ENCODE data around the gene TOMM20L.

The TOMM20L gene

GRCh38 chr14:58397156-58397555 is 1.4 kb downstream of the TOMM20L start:
- peaks cover 3% of the 10 kb centered on the region for H3K36me3 Mint-ChIP-seq (ENCODE audit: low read depth)
- H3K27ac Mint-ChIP-seq: no peak overlapping the region
- H3K9me3 Mint-ChIP-seq: no peaks in the 10 kb centered on the region
- no peaks in the 10 kb centered on the region for H3K27me3 Mint-ChIP-seq (ENCODE audit: low read depth)
- peaks cover 4% of the 10 kb centered on the region for H3K4me1 Mint-ChIP-seq
- no peak for TF ChIP-seq CTCF (IDR thresholded peaks at IDR 0.05; ENCODE audit: unreplicated experiment in 3 of 3)
- peak overlapping the region in 2 of 3 experiments; percentile 55 to 63 for H3K4me3 Mint-ChIP-seq

- Mint-ChIP-seq H3K36me3 (ENCODE audit: low read depth) (peaks cover 3% of the 10 kb centered on the region), H3K27ac (no peak overlapping the region), H3K27me3 (ENCODE audit: low read depth) (no peaks in the 10 kb centered on the region), H3K4me1 (peaks cover 4% of the 10 kb centered on the region), H3K9me3 (no peaks in the 10 kb centered on the region), H3K4me3 (no peak overlapping the region)
- TF ChIP-seq CTCF (IDR thresholded peaks at IDR 0.05; ENCODE audit: unreplicated experiment in 3 of 3): no peak
These were observed 2.8 kb downstream of the TOMM20L start for GRCh38 chr14:58398495-58398894.

GRCh38 chr14:58398895-58399294 is 3.2 kb downstream of the TOMM20L start:
- H3K27ac Mint-ChIP-seq: no peak overlapping the region
- no peaks in the 10 kb centered on the region for H3K27me3 Mint-ChIP-seq (ENCODE audit: low read depth)
- no peaks in the 10 kb centered on the region for H3K9me3 Mint-ChIP-seq
- no peak overlapping the region for H3K4me3 Mint-ChIP-seq
- peaks cover 3% of the 10 kb centered on the region for H3K36me3 Mint-ChIP-seq (ENCODE audit: low read depth)
- peaks cover 4% of the 10 kb centered on the region for H3K4me1 Mint-ChIP-seq
- no peak for TF ChIP-seq CTCF (IDR thresholded peaks at IDR 0.05; ENCODE audit: unreplicated experiment in 3 of 3)

- Mint-ChIP-seq H3K4me1 (no peaks in the 10 kb centered on the region), H3K9me3 (no peaks in the 10 kb centered on the region), H3K4me3 (no peak overlapping the region), H3K27ac (no peak overlapping the region), H3K27me3 (ENCODE audit: low read depth) (no peaks in the 10 kb centered on the region), H3K36me3 (ENCODE audit: low read depth) (peaks cover 10% of the 10 kb centered on the region)
- TF ChIP-seq CTCF (IDR thresholded peaks at IDR 0.05; ENCODE audit: unreplicated experiment in 3 of 3): no peak
These were observed 5.9 kb downstream of the TOMM20L start for GRCh38 chr14:58401587-58401986.

GRCh38 chr14:58408681-58409215 is 13.0 kb downstream of the TOMM20L start:
- Mint-ChIP-seq H3K27ac (peak overlapping the region in 2 of 3 experiments; percentile 21 to 74), H3K4me1 (peaks cover 6% of the 10 kb centered on the region)
- TF ChIP-seq CTCF (IDR thresholded peaks at IDR 0.05; ENCODE audit: unreplicated experiment in 3 of 3): no peak

GRCh38 chr14:58414845-58415244 is 19.1 kb downstream of the TOMM20L start:
- Mint-ChIP-seq H3K36me3 (ENCODE audit: low read depth) (peaks cover 71% of the 10 kb centered on the region), H3K9me3 (peaks cover 8% of the 10 kb centered on the region), H3K27me3 (ENCODE audit: low read depth) (no peaks in the 10 kb centered on the region), H3K4me3 (no peak overlapping the region), H3K4me1 (no peaks in the 10 kb centered on the region), H3K27ac (no peak overlapping the region)
- no peak for TF ChIP-seq CTCF (IDR thresholded peaks at IDR 0.05; ENCODE audit: unreplicated experiment in 3 of 3)

More at GRCh38 chr14:58408681-58409215, 13.0 kb downstream of the TOMM20L start:
- no peak overlapping the region for H3K4me3 Mint-ChIP-seq
- H3K27me3 Mint-ChIP-seq (ENCODE audit: low read depth): no peaks in the 10 kb centered on the region
- peaks cover 45% of the 10 kb centered on the region for H3K36me3 Mint-ChIP-seq (ENCODE audit: low read depth)
- H3K9me3 Mint-ChIP-seq: no peaks in the 10 kb centered on the region
